Activated CD8-positive, alpha-beta memory T cell treated with anti-CD3 and anti-CD28 coated beads, Interleukin-2, amount 50 U/mL, for 4 hours (primary cell): ENCODE results near the gene SRL.
"Not testable (repeated sequence)": the region's sequence is repeated elsewhere in the genome, so short reads cannot be mapped to it uniquely, and the experiment has no call there.

ENCODE experiments used
- DNase-seq: peaks from one replicate; pipeline ENCODE4 v3.0.0-alpha.2; 2020

SRL gene

DNA sequence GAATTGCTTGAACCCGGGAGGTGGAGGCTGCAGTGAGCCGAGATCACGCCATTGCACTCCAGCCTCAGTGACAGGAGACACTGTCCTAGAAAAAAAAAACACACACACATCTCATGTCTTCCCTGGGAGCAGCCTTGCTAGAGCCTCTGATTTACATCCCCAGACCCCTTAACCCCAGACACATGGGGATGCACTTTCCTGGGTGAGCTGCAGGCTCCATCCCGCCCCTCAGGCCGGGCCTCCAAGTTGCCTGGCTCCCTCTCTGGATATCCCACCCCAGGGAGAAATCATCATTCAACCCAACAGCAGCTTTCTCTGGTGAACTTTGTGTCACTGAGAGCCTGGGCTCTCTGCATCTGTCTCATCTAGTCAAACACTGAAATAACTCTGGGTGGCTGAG lies 21.5 kb downstream of the SRL start:
- DNase-seq, result no peak

- no peak for DNase-seq
These were observed 23.7 kb downstream of the SRL start for GRCh38 chr16:4218202-4218601.

- no peak for DNase-seq
These were observed 24.4 kb downstream of the SRL start for GRCh38 chr16:4217204-4218131.

DNA sequence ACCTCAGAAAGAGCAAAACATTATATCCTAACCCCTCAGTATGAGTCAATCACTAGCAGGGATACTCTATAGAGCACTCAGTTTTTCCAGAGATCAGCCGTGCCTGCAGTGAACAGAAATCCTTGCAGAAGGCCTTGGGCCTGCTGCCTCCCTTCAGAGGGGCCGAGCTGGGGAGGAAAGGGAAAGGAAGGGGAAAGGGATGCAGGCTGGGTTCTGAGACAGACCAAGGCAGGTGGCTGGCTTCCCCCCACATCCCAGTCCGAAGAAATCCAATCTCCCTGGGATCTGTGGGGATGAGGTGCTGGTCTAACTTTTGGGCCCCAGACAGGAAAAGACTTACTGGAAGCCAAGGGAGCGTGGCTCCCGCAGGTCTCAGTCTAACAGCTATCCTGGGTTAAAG lies 25.3 kb downstream of the SRL start:
- DNase-seq, result no peak

DNA sequence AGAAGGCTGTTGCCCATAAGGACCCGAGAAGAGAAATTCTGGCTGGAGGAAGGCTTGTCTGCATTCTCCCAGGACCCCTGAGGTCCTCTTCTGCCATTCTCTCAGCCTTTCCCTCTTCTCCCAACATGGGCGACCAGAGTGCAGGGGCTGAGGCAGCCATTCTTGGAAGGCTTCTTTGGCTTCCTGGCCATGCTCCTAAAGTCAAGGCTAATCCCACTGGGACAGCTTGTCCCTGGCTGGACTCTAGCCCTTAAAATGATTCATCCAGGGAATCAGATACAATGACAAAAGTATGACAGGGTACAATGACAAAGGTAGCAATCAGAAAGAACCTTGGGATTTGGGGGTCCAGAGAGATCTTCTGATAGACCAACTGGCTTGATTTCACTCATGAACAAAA lies 26.8 kb downstream of the SRL start:
- no peak for DNase-seq

DNA sequence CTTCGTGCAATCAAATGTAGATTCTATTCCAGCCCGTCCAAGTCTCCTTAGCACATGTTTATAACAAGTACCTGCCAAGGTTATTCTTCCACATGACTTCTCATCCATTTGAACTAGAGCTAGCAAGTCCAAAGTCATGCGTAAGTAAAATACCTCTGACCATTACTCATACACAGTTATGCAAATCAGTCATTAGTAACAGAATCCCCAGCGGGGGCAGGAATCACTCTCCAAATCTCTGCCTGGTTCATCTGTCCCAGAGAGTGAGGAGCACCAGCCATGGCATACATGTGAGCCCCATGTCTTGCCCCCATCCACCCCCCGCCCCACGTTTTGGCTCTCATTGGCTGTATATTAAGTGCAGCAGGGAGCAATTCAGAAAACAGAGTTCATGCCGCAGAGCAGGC lies 27.7 kb downstream of the SRL start:
- DNase-seq, result no peak

DNA sequence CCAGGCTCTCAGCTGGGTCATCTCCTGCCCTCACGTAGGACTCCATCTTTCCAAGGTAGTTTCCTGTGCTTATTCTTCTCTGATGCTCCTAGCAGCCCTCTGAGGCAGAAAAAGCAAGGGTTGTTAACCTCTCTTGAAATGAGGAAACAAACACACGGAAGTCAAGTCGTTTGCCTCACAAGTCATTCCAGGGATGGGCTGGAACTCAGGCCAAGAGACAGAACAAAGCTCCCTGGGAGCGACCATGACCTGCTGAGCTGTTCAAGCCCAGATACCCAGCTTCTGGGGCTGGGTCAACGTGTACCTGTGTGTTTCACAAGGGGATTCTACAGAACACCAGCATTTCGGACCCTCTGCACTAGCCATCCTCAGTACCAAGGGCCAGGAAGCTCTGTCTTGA lies 28.1 kb downstream of the SRL start:
- no peak for DNase-seq

GRCh38 chr16:4212934-4213296 lies 29.0 kb downstream of the SRL start:
- DNase-seq, result no peak

DNA sequence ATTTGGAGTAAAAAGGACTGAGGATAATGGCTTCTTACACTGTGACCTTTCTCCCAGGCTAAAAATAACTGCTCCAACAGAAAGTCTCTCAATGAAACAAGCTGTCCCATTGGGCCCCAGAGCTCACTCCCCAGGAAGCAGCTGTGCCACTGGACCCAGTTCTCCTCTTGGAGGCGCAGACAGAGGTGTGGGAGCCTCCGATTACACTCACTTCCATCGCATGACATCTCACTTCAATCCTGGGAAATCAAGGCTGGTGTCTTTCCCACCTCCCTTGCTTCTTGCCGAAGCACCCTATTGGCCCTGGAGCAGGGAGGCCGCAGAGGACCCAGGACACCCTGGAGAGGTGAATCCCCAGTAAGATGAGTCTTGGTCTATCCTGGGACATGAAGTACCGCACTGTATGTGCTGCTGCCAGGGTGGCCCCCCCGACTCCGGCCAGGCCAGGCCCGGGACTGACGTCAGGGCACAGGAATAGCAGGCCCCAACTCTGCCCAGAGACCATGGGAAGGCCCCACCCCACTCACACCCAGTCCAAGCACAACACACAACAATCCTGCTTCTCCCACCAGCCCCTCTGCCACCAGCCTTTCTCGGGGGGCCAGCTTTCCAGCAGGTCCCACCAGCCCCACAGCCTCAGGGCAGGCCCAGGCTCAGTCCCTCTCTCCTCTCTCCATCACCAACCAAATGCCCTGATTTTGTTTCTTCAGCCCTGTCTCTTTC lies 29.5 kb downstream of the SRL start:
- no peak for DNase-seq

DNA sequence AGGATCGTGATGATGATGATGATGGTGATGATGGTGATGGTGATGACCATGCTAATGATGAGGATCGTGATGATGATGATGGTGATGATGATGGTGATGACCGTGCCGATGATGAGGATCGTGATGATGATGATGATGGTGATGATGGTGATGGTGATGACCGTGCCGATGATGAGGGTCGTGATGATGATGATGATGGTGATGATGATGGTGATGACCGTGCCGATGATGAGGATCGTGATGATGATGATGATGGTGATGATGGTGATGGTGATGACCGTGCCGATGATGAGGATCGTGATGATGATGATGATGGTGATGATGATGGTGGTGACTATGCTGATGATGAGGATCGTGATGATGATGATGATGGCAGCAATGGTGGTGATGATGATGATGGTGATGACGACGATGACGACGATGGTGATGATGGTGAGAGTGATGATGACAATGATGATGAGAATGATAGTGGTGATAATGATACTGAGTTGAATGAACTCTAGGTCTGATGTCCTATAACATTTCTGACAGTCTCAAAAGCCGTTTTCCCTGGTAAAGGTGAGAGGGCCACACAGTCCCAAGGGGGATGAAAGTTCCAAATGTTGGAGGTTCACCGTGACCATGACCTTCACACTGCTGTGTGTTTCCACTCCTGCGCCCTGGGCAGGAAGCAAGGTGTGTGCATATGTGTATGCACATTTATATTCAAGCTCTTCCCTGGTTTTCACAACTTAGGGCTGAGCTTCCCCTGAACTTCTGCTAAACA lies 30.3 kb downstream of the SRL start:
- DNase-seq, result not testable (repeated sequence)

DNA sequence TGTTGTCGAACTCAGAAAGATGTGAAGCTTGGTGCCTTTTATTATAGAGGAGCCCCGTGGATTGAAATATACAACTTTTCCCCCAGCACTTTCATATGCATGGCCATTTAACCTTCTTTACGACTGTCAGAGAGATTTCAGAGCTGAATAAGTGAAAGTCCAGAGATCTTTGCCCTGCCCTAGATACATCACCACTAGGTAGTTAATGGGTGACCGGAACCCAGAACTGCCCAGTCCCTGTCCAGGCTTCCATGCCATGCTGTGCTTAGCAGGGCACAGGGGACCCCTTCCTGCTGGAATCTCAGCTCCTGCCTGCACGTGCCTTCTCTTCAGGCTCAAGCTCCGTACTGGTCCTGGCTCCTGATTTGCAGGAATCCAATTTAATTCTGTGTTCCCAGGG lies 32.2 kb downstream of the SRL start:
- DNase-seq, result no peak

DNA sequence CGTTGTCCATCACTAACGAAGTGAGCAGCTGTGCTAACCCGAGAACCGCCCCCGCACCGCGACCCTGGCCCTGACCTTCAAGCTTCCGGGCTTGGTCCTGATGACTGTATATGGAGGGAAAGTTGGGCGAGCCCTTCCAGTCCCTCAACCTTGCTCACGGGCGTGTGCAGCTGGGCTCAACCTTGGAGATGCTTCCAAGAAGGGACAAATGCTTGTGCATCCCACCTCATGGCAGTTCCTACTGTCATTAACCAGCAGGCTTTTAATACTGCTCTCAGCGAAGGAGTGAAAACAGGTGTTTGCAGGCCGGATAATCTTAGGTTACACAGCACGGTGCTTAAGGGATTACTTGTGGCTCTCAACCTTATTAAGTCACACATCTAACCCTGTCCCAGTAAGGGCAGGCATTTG lies 33.5 kb downstream of the SRL start:
- DNase-seq, result no peak

GRCh38 chr16:4207683-4208340 lies 34.1 kb downstream of the SRL start:
- DNase-seq, result no peak

DNA sequence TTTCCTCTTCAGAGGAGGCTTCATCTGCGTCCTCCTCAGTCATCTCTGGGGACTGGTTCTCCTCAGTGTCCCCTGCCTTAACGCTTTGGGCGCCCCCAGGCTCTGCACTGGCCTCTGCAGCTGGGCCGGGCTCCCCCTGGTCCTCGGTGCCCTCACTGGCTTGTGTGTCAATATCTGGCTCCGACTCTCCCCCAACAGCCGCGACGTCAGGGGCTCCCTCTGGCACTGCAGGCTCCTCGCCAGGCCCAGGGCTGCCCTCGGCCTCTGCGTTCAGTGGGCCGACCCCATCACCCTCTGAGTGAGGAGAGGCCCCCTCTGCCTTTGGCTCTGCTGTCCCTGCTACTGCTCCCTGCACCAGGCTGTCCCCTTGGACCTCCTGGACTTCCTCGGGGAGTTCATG lies 34.7 kb downstream of the SRL start:
- DNase-seq, result no peak

GRCh38 chr16:4206680-4207079 lies 35.2 kb downstream of the SRL start:
- DNase-seq, result no peak

GRCh38 chr16:4205971-4206370 lies 35.9 kb downstream of the SRL start:
- no peak for DNase-seq

DNA sequence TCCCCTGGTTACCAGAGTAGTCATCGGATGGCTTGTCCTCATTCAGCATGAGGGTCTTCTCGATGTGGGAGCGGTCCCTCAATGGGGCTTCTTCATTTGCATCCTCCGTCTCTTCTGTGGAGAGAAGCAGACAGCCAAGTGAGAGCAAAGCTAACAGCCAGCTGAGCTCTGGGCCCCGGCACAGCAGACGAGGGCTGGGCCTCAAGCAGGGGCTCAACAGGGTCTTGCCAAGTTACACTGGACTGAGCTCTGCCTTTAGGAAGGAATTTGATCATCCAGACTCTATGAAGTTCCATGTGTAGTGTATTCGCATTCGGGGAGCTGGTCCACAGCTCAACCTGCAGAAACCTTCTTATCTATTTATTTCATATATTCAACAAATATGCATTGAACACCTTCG lies 37.4 kb downstream of the SRL start:
- DNase-seq, result no peak

GRCh38 chr16:4203748-4204147 lies 38.1 kb downstream of the SRL start:
- DNase-seq, result no peak

GRCh38 chr16:4202615-4203345 lies 39.1 kb downstream of the SRL start:
- DNase-seq, result no peak

DNA sequence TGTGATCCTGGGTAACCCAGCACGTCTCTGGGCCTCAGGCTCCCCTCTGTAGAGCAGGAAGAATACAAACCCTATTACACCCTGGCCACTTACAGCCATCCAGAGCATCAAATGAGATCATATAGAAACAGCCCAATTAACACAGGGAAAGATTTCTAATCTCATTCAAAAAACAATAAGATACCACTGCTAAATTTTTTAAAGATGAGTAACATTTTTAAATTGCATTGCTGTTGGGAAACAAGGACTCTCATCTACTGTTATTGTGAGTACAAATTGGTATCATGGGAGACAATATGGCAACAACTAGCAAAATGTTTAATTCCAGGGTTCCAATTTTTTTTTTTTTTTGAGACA lies 41.1 kb downstream of the SRL start:
- no peak for DNase-seq

DNA sequence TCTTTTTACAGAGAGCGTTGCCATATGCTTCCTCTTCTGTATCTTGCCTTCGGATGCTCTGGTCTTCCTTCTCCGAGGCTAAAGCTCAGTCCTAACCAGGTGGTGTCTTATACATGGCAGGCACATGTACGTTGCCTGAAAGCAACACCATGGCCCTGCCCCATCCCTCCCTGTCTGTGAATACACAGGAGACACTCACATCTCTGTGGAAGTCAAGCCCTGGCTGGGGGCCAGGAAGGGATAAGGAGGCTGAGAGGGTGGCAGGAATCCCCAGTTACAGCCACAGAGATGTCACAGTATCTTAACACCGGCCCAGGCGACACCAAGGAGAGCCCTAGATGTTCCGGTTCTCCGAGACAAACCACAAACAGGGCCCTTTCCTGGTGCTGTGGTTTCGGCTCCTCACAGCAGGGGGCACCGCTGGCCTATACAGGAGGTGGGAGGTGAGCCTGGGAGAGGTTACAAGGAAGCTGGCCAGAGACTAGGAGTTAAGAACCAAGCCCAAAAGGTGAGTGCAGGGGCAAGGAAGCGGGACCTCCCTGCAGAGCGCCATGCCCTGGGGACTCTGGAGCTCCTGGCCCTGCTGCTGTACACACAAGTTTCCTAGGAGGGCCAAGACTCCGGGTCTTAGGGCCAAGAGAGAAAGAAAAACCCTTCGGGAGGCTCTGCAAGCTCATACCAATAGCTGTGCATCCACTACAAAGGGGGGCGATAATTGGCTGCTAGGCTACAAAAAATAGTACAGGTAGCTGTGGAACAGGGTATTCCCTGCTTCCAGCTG lies 41.7 kb downstream of the SRL start:
- DNase-seq, result no peak

- no peak for DNase-seq
These were observed 43.1 kb downstream of the SRL start for GRCh38 chr16:4198816-4199215.
